ENCODE measurements around the gene KLF6.

GRCh38 chr10:3813267-3813666, 28.3 kb upstream of the KLF6 start:
- no peak for TF ChIP-seq CTCF (conservative IDR thresholded peaks at IDR 0.05; ENCODE audit: low read depth, low read length)
- TF ChIP-seq EZH2 (IDR thresholded peaks at IDR 0.05; ENCODE audit: borderline replicate concordance, low read depth, low read length, poor library complexity, severe bottlenecking), result no peak

Measured in A673 (cell line).